ENCODE data around the gene TES. TPM values are rescaled to one million over a fixed set of nuclear protein-coding genes. Genes with fewer than 3 reads are reported as not detected.
A peak's percentile ranks its signal among the peaks of the same experiment; 100 is the strongest.
"Not testable (repeated sequence)": the region's sequence is repeated elsewhere in the genome, so short reads cannot be mapped to it uniquely, and the experiment has no call there.

The TES gene
- polyA plus RNA-seq, 1 donor: 75.3 TPM

DNA sequence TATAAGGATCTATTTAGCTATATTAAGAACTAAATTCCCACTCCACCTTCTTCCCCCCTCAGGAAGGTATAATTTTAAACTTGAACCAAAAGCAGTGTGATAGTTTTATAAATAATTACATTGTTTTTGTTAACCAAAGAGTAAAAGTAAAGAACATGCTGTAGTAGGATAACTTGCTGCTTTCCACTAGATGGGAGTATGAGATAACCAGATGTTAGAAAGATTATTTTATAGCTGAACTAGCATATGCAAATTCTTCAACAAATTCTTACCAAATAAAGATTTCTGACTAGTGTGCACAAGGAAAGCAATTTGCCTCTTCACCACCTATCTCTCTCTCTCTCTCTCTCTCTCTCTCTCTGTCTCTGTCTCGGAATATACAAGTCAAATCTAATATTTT, 31.8 kb downstream of the TES start:
- DNase-seq: no peak

- no peak for DNase-seq
Measured at GRCh38 chr7:116242759-116243158, 32.4 kb downstream of the TES start.

DNA sequence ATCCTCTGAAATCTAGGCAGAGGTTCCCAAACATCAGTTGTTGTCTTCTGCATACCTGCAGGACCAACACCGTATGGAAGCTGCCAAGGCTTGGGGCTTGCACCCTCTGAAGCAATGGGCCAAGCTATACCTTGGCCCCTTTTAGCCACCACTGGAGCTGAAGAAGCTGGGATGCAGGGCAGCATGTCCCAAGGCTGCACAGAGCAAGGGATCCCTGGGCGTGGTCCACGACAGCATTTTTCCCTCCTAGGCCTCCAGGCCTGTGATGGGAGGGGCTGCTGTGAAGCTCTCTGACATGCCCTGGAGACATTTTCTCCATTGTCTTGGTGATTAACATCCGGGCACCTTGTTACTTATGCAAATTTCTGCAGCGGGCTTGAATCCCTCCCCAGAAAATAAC, 34.5 kb downstream of the TES start:
- not testable (repeated sequence) for DNase-seq

GRCh38 chr7:116246357-116246756, 36.0 kb downstream of the TES start:
- no peak for DNase-seq

- no peak for DNase-seq
Measured at GRCh38 chr7:116249969-116250553, 39.7 kb downstream of the TES start.

GRCh38 chr7:116251675-116252074, 41.3 kb downstream of the TES start:
- DNase-seq: no peak

DNA sequence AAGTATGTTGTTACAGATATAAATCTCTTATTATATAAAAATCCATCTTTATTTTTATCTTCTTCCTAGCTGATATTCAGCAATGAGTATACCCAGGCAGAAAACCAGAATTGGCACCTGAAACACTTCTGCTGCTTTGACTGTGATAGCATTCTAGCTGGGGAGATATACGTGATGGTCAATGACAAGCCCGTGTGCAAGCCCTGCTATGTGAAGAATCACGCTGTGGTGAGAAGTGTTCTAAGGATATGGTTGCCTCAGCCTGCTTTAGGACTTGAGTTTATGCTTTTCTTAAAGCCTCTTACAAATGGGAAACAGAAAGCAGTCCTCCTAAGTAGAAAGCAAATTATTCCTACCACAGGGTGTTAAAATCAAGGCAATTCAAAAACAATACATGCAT, 41.9 kb downstream of the TES start:
- DNase-seq: no peak

- DNase-seq: no peak
Measured at GRCh38 chr7:116257156-116257555, 46.8 kb downstream of the TES start.

DNA sequence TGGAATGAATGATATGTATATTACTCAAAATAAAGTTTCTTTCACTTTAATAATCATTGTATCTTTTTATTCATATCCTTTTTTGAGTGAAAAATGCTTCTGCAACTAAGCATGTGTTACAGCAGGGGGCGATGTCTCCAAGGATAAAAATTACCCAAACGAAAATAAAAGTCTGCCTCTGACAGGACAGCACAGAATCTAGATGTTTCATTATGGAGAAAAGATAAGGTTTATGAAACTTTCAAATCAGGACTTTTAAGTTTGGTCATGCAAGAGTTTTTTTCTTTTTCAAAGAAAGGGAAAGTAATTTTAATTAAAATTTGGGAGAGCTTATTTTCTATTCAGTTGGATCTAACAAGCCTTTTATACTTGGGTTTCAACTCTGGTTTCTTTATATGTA, 48.4 kb downstream of the TES start:
- no peak for DNase-seq

DNA sequence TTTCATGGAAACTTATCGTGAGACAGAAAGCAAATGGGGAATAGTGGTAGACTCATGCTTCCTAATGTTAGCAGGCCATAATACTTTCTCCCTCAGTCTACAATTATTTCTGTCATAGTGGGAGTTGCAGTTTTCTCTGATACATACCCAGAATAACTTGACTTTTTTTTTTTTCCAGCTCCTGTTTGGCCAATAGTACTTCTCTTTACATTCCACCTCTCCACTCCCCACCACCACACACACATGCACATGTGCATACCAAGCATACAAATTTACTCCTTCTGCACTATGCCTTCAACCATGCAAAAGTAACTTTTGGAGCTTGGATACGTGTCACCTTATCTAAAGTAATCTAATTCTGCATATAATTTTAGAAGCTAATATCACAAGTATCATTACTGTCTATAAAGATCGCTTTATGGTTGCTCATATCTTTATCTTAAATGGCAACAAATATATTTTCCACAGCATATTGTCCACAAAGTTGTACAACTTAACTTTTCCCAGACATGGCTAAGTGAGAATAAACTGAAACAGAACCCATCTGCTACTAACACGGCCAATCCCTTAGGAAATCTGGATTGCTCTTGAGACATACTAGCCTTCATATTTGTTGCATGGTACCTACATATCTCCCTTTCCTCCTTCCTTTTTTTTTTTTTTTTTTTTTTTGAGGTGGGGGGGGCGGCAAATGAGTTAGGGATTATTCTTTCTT, 49.0 kb downstream of the TES start:
- DNase-seq: no peak

GRCh38 chr7:116259871-116260440, 49.6 kb downstream of the TES start:
- DNase-seq: no peak

DNA sequence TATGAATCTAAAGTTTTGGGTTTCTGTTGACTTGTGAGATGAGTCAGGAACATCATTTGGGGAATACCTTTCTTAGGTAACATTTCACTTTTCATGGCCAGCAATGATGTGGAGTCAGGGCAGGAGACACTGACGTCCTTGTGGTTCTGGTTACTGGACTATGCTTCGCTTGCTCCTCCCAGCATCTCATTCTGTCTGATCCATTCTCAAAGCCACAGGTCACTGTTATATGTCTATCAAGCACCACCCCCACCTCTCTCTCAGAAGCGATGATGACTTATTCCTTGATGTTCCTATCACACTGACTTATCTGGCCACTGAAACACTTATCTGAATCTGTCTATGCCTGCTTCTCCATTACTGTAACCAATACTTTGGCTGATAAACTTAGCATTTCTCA, 51.6 kb downstream of the TES start:
- DNase-seq: no peak

DNA sequence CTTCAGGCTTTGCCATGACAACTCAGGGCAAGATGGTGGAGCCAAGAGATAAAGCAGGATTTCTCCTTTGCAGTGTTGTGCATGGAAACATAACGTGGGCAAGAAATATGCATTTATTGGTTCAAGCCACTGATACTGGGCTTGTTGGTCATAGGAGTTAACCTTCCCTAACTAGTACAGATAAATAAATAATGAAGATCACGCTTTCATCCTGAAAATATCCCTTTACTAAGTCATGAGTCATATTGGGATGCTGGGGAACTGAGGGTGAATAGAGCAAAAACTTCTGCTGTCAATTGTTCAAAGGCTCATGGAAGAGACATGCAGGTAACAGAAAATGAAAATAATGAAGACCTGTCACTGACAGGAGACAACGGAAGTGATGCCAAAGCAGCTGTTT, 55.5 kb downstream of the TES start:
- DNase-seq: no peak

DNA sequence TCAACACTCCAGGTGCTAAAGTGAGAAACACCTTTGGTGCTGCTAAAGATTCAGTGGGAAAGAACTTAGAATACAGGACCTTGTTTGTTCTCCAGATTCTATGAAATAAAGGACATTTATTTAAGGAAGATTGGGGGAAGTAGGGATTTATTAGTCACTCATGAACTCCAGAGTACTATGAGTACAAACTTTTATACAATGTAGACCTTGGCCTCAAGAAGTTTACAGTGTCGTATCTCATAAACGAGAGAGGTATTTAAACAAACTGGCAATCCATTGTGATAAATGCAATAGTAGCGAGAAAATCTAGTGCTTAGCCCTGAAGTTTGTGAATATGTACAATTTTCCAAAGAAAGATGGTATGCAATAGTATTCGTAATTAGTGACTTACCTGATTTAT, 59.1 kb downstream of the TES start:
- DNase-seq: no peak

DNA sequence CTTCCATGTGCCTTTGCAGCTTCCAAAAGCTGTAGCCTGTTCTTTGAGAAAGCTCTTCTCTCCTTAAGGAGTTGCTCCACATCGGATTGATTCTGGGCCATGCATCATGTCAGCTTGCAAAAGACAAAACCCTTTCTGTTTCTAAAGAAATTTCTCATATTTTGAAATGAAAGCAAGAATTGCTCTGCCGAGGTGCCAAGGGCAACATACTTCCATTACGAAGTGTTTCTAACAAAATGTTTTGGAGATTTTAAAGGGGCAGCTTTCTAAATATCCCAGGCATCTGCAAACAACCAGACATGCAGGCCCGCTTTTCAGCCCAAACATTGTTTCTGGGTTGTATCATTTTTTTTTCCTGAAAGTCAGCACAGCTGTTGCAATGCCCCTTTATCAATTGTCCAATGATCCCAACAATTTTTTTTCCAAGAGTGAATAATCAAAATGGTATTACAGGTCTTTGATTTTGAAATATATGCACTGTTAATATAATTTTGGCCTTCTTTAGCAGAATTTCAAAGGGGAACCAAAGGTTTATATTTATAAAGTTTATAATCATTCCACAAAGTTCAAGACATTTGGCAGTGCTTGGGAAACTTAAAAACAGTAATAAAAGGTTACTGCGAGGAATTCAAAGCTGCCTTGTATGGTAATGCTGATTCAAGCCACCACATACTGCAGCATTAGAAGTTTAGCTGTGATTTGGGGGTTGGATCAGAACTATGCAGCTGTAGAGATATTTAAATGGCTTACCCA, 61.0 kb downstream of the TES start:
- DNase-seq: peak; percentile 21

- DNase-seq: peak; percentile 13
Measured at GRCh38 chr7:116271963-116272886, 61.9 kb downstream of the TES start.

DNA sequence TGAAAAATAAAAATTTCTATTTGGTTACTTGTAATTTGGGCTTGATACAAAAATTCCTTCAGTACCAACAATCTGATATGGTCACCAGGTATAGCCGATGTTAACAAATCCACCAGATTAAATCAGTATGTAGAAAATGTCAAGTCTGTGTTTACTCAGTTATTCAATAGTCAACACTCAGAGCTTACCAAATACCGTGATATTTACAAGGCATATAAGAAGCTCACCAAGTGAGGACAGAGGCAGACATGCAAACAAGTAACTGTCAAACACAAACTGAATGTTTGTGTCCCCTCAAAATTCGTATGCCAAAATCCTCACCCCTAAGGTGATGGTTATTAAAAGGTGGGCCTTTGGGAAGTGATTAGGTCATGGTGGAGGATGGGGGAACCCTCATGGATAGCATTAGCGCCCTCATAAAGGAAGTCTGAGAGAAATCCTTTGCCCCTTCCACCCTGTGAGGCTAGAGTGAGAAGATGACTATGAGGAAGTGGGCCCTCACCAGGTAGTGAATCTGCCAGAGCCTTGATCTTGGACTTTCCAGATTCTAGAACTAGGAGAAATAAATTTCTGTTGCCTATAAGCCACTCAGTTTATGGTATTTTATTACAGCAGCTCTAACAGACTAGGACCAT, 63.1 kb downstream of the TES start:
- DNase-seq: no peak

DNA sequence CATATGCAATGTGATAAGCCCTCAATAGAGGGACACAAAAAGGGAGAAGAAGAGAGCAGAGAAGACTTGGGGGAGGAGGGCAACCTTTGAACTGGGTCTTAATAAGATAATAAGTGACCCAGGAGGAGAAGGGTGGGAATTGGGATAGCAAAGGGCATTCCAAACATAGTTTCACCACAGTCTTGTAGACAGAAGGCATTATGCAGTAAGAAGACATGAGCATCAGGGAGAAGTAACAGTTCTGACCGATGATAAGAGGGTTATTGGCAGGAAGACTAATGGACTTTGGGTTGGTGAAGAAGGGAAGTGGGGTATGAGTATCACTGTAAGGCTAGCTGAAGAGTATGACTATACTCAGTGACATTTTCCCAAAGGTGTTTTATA, 63.6 kb downstream of the TES start:
- DNase-seq: no peak

GRCh38 chr7:116277070-116277469, 66.7 kb downstream of the TES start:
- no peak for DNase-seq

- DNase-seq: no peak
Measured at GRCh38 chr7:116279217-116279616, 68.9 kb downstream of the TES start.

GRCh38 chr7:116280803-116281202, 70.5 kb downstream of the TES start:
- no peak for DNase-seq
